COLO668 (cell line): ENCODE measurements around the gene TCP10L.

ENCODE experiments used
- DNase-seq: peaks from one replicate; lab custom pipeline; 2025; ENCODE audit not compliant: unreplicated experiment; lab: John Stamatoyannopoulos, UW

TCP10L gene

DNA sequence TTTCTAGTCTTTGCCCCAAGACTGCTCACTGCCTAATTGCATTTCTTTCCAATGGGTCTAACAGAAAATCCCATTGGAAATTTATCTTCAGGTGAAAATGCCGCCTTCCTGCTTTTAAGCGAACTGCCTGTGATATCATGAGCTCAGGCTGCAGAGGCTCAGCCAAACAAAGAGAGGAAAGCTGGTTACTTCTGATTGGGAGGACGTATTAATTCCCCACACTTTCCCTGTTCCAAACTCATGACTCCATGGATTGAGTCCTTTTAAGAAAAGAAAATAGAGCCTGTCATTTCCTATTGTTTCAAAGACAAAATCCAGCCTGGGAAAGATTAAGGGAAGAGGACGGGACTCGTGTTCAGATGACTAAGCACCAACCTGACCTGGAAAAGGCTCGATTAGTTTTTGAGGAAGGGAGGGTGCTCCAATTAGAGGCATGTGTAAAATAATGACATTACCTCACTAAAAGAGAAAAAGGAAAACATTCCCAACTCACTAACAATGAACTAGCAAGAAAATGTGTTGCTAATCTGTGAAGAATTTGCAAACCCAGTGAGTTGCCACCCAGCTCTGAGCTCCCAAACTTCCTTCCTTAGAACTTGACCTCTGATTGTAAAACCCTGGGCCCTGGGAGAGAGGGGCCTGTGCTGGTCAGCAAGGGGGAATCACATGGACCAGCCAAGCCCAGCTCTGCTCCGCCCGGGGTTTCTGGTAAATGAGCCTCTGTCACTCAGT is 61.2 kb downstream of the TCP10L start:
- DNase-seq, result no peak
